Central memory CD4-positive, alpha-beta T cell (primary cell): ENCODE measurements around the gene AGO4.
"Not testable (repeated sequence)": the region's sequence is repeated elsewhere in the genome, so short reads cannot be mapped to it uniquely, and the experiment has no call there.

Experiments used
- DNase-seq: peaks from one replicate; pipeline ENCODE4 v3.0.0; 2022

AGO4 gene

GRCh38 chr1:35869245-35869950, 61.6 kb downstream of the AGO4 start:
- not testable (repeated sequence) for DNase-seq

- no peak for DNase-seq
Observed at GRCh38 chr1:35870651-35871309, 63.0 kb downstream of the AGO4 start.

- no peak for DNase-seq
Observed at GRCh38 chr1:35873243-35873750, 65.5 kb downstream of the AGO4 start.

GRCh38 chr1:35874115-35874514, 66.3 kb downstream of the AGO4 start:
- not testable (repeated sequence) for DNase-seq

- no peak for DNase-seq
Observed at GRCh38 chr1:35876988-35877387, 69.2 kb downstream of the AGO4 start.

- DNase-seq = no peak
Observed at GRCh38 chr1:35881850-35882273, 74.0 kb downstream of the AGO4 start.

GRCh38 chr1:35882586-35882944, 74.7 kb downstream of the AGO4 start:
- DNase-seq = no peak

GRCh38 chr1:35882945-35883634, 75.3 kb downstream of the AGO4 start, which contains the start of gene AGO1:
Gene AGO1 (plus strand): TSS chr1:35883209. CDS start chr1:35883422, 213 bp downstream.
- peak; percentile 97 for DNase-seq

GRCh38 chr1:35883635-35884101, 75.9 kb downstream of the AGO4 start:
- DNase-seq = peak; percentile 28

- DNase-seq = no peak
Observed at GRCh38 chr1:35884934-35885333, 77.1 kb downstream of the AGO4 start.

GRCh38 chr1:35885961-35886558, 78.2 kb downstream of the AGO4 start:
- no peak for DNase-seq

- no peak for DNase-seq
Observed at GRCh38 chr1:35886577-35887431, 79.0 kb downstream of the AGO4 start.

GRCh38 chr1:35887508-35887907, 79.7 kb downstream of the AGO4 start:
- no peak for DNase-seq

GRCh38 chr1:35888255-35888654, 80.4 kb downstream of the AGO4 start:
- no peak for DNase-seq

GRCh38 chr1:35888981-35889380, 81.2 kb downstream of the AGO4 start:
- not testable (repeated sequence) for DNase-seq

GRCh38 chr1:35893051-35893879, 85.4 kb downstream of the AGO4 start:
- DNase-seq = no peak

- DNase-seq = no peak
Observed at GRCh38 chr1:35894183-35894582, 86.4 kb downstream of the AGO4 start.

- DNase-seq = no peak
Observed at GRCh38 chr1:35894656-35895055, 86.8 kb downstream of the AGO4 start.

- no peak for DNase-seq
Observed at GRCh38 chr1:35899941-35900340, 92.1 kb downstream of the AGO4 start.

- no peak for DNase-seq
Observed at GRCh38 chr1:35901235-35901634, 93.4 kb downstream of the AGO4 start.

- DNase-seq = no peak
Observed at GRCh38 chr1:35902671-35903070, 94.9 kb downstream of the AGO4 start.
